ENCODE data around the gene ZNF236. TPM values are rescaled to one million over a fixed set of nuclear protein-coding genes. Genes with fewer than 3 reads are reported as not detected.

ZNF236 gene
- total RNA-seq, 1 experiment from 2014 or later: 14.9 TPM

- no peaks in the 10 kb centered on the region for H3K36me3 ChIP-seq (ENCODE audit: control insufficient read depth, insufficient read depth, low read length)
- no peaks in the 10 kb centered on the region for H3K4me1 ChIP-seq
- H3K27ac Mint-ChIP-seq (ENCODE audit: unreplicated experiment): no peak overlapping the region
- ChIA-PET CTCF (no interaction called here), POLR2A (no interaction called here)
- BruUV-seq (replicated peaks): no TSS peak
- intact Hi-C loops (cut with micrococcal nuclease; ENCODE audit: unreplicated experiment): no loop called here
- H3K36me3 Mint-ChIP-seq (ENCODE audit: insufficient read depth, unreplicated experiment): peaks cover 6% of the 10 kb centered on the region
- H3K27me3 Mint-ChIP-seq (ENCODE audit: insufficient read depth, unreplicated experiment): no peaks in the 10 kb centered on the region
- no peak for TF ChIP-seq CTCF (IDR thresholded peaks at IDR 0.05; ENCODE audit: insufficient read depth in 1 of 2, low read depth in 1 of 2, low read length in 1 of 2, severe bottlenecking in 1 of 2, unreplicated experiment in 1 of 2)
- H3K27me3 ChIP-seq (replicated peaks; ENCODE audit: control insufficient read depth, insufficient read depth, low read length): no peaks in the 10 kb centered on the region
- no peak overlapping the region for H3K4me3 Mint-ChIP-seq (ENCODE audit: unreplicated experiment)
- no peaks in the 10 kb centered on the region for H3K9me3 ChIP-seq
- no peaks in the 10 kb centered on the region for H3K9me3 Mint-ChIP-seq (ENCODE audit: unreplicated experiment)
- no peaks in the 10 kb centered on the region for H3K4me1 Mint-ChIP-seq (ENCODE audit: low read depth, unreplicated experiment)
- no peak for DNase-seq
- H3K4me3 ChIP-seq (ENCODE audit: low read depth, low read length): no peak overlapping the region
Measured at GRCh38 chr18:76978616-76979015, 156.3 kb downstream of the ZNF236 start.

- Histone ChIP-seq H3K9me3 (no peaks in the 10 kb centered on the region), H3K27me3 (replicated peaks; ENCODE audit: control insufficient read depth, insufficient read depth, low read length) (no peaks in the 10 kb centered on the region), H3K36me3 (ENCODE audit: control insufficient read depth, insufficient read depth, low read length) (no peaks in the 10 kb centered on the region), H3K4me3 (ENCODE audit: low read depth, low read length) (no peak overlapping the region), H3K4me1 (no peaks in the 10 kb centered on the region)
- Mint-ChIP-seq H3K27ac (ENCODE audit: unreplicated experiment) (no peak overlapping the region), H3K4me1 (ENCODE audit: low read depth, unreplicated experiment) (no peaks in the 10 kb centered on the region), H3K27me3 (ENCODE audit: insufficient read depth, unreplicated experiment) (no peaks in the 10 kb centered on the region), H3K4me3 (ENCODE audit: unreplicated experiment) (no peak overlapping the region), H3K36me3 (ENCODE audit: insufficient read depth, unreplicated experiment) (peaks cover 6% of the 10 kb centered on the region), H3K9me3 (ENCODE audit: unreplicated experiment) (no peaks in the 10 kb centered on the region)
- POLR2A ChIA-PET: no interaction called here
- intact Hi-C loops (cut with micrococcal nuclease; ENCODE audit: unreplicated experiment): no loop called here
- DNase-seq: no peak
- no TSS peak for BruUV-seq (replicated peaks)
- TF ChIP-seq CTCF (IDR thresholded peaks at IDR 0.05; ENCODE audit: insufficient read depth in 1 of 2, low read depth in 1 of 2, low read length in 1 of 2, severe bottlenecking in 1 of 2, unreplicated experiment in 1 of 2): no peak
- CTCF ChIA-PET: no interaction called here
Measured at GRCh38 chr18:76979111-76979751, 156.9 kb downstream of the ZNF236 start.

- Histone ChIP-seq H3K9me3 (no peaks in the 10 kb centered on the region), H3K4me3 (ENCODE audit: low read depth, low read length) (no peak overlapping the region), H3K27me3 (replicated peaks; ENCODE audit: control insufficient read depth, insufficient read depth, low read length) (no peaks in the 10 kb centered on the region), H3K4me1 (no peaks in the 10 kb centered on the region), H3K36me3 (ENCODE audit: control insufficient read depth, insufficient read depth, low read length) (no peaks in the 10 kb centered on the region)
- no peak for DNase-seq
- no peaks in the 10 kb centered on the region for H3K4me1 Mint-ChIP-seq (ENCODE audit: low read depth, unreplicated experiment)
- H3K36me3 Mint-ChIP-seq (ENCODE audit: insufficient read depth, unreplicated experiment): peaks cover 6% of the 10 kb centered on the region
- intact Hi-C loops (cut with micrococcal nuclease; ENCODE audit: unreplicated experiment): loop anchor here (5.0 kb wide), 1 partner anchor 77 kb away; no protein-coding TSS in a partner anchor
- no peaks in the 10 kb centered on the region for H3K9me3 Mint-ChIP-seq (ENCODE audit: unreplicated experiment)
- no TSS peak for BruUV-seq (replicated peaks)
- H3K27me3 Mint-ChIP-seq (ENCODE audit: insufficient read depth, unreplicated experiment): no peaks in the 10 kb centered on the region
- H3K4me3 Mint-ChIP-seq (ENCODE audit: unreplicated experiment): no peak overlapping the region
- CTCF ChIA-PET: no interaction called here
- TF ChIP-seq CTCF (IDR thresholded peaks at IDR 0.05; ENCODE audit: insufficient read depth in 1 of 2, low read depth in 1 of 2, low read length in 1 of 2, severe bottlenecking in 1 of 2, unreplicated experiment in 1 of 2): no peak
- POLR2A ChIA-PET: no interaction called here
- no peak overlapping the region for H3K27ac Mint-ChIP-seq (ENCODE audit: unreplicated experiment)
Measured at GRCh38 chr18:76979906-76980305, 157.5 kb downstream of the ZNF236 start.
